HepG2 (cell line): ENCODE data around the gene LRRC73. TPM values are rescaled to one million over a fixed set of nuclear protein-coding genes. Genes with fewer than 3 reads are reported as not detected.
A peak's percentile ranks its signal among the peaks of the same experiment; 100 is the strongest.
"Not testable (repeated sequence)": the region's sequence is repeated elsewhere in the genome, so short reads cannot be mapped to it uniquely, and the experiment has no call there.

ENCODE experiments used
- ATAC-seq: fragments of 200-7000 bp; cut with Tn5 transposase; 3 replicates; pipeline ENCODE4 v1.9.1; 2020; ENCODE audit warnings: mild to moderate bottlenecking, moderate library complexity
- BruUV-seq: library from RNA; stranded (reverse); fragments of 400-500 nt; replicated peaks from 2 replicates; lab custom pipeline; 2021; lab: Mats Ljungman, UMichigan
- CTCF ChIA-PET: fragments of 300-600 bp; formaldehyde crosslinking; extraction: SDS; loops from one replicate; lab custom pipeline; 2021; ENCODE audit warnings: low total read pairs, inconsistent platforms, low intra/inter-chr PET ratio; lab: Yijun Ruan, JAX
- POLR2A ChIA-PET: fragments of 350-600 bp; sonication (Branson Sonifier 250); formaldehyde crosslinking; loops from one replicate; lab custom pipeline; 2020; ENCODE audit warnings: antibody characterized with exemption, inconsistent platforms; lab: Yijun Ruan, JAX
- DNase-seq: peaks from one replicate; pipeline ENCODE4 v3.0.0-alpha.2; 2015; ENCODE audit warnings: low spot score
- FAIRE-seq: peaks from 3 replicates; lab custom pipeline; 2011; peaks lifted over from hg19 to GRCh38; lab: Jason Lieb, UNC
- H2AFZ ChIP-seq: one replicate; pipeline ENCODE4 v1.6.1; 2011; ENCODE audit warnings: low read length, inconsistent platforms
- H3K27ac ChIP-seq: fragments of 300-600 bp; 3 replicates; pipeline ENCODE4 v1.8.0; 2011; ENCODE audit warnings: mixed run types, mild to moderate bottlenecking, mixed read lengths, low read length, inconsistent platforms; ENCODE audit not compliant: insufficient read depth; ENCODE audit errors: extremely low read length
- H3K27me3 ChIP-seq, 2 experiments: fragments of 200-600 bp in 1 of 2; 2 replicates in 1 of 2; 3 replicates in 1 of 2; pipeline versions ENCODE4 v1.6.0 to v1.8.0; 2011; ENCODE audit warnings: low read length in 2 of 2, mild to moderate bottlenecking in 2 of 2, moderate library complexity in 2 of 2, inconsistent platforms in 1 of 2; ENCODE audit not compliant: insufficient read depth in 2 of 2, control insufficient read depth in 1 of 2
- H3K36me3 ChIP-seq, 2 experiments: fragments of 200-600 bp in 1 of 2; replicated peaks in 1 of 2; 2 replicates in 1 of 2; 3 replicates in 1 of 2; pipeline versions ENCODE4 v1.5.1 to v1.8.0; 2011; ENCODE audit warnings: low read length in 2 of 2, inconsistent platforms in 1 of 2; ENCODE audit not compliant: insufficient read depth in 2 of 2, control insufficient read depth in 1 of 2
- H3K4me1 ChIP-seq: 2 replicates; pipeline ENCODE4 v1.5.1; 2012; ENCODE audit warnings: low read length, inconsistent platforms; ENCODE audit not compliant: insufficient read depth
- H3K4me2 ChIP-seq: 2 replicates; pipeline ENCODE4 v1.6.0; 2011; ENCODE audit warnings: low read depth, low read length, inconsistent platforms
- H3K4me3 ChIP-seq, 3 experiments: fragments of 200-600 bp in 1 of 3; sonication (generic), shearing (Covaris generic) in 1 of 3; replicated peaks in 1 of 3; 2 replicates each; pipeline ENCODE4 v1.5.1; 2011 to 2016; ENCODE audit warnings: low read length in 3 of 3, inconsistent platforms in 2 of 3, low read depth in 2 of 3, mild to moderate bottlenecking in 2 of 3, control low read depth in 1 of 3, mixed read lengths in 1 of 3; ENCODE audit not compliant: insufficient read depth in 1 of 3
- H3K79me2 ChIP-seq: one replicate; pipeline ENCODE4 v1.6.1; 2011; ENCODE audit warnings: low read length, inconsistent platforms; ENCODE audit not compliant: insufficient read depth
- H3K9ac ChIP-seq: 2 replicates; pipeline ENCODE4 v1.6.0; 2011; ENCODE audit warnings: mild to moderate bottlenecking, low read depth, low read length, inconsistent platforms; ENCODE audit not compliant: insufficient read depth
- H3K9me3 ChIP-seq: 2 replicates; pipeline ENCODE4 v1.5.1; 2012; ENCODE audit warnings: mild to moderate bottlenecking, low read length
- H4K20me1 ChIP-seq: 2 replicates; pipeline ENCODE4 v1.6.0; 2011; ENCODE audit warnings: inconsistent platforms, mild to moderate bottlenecking, low read length, moderate library complexity; ENCODE audit not compliant: insufficient read depth
- AGO2 ChIP-seq: fragments of 200-400 bp; formaldehyde crosslinking; optimal IDR thresholded peaks from 2 replicates; pipeline ENCODE3; 2017; ENCODE audit warnings: mild to moderate bottlenecking, low read depth, low read length, moderate library complexity
- XBP1 ChIP-seq: sonication (generic); formaldehyde crosslinking; IDR thresholded peaks from 2 replicates; pipeline ENCODE4 v1.5.0; 2020; ENCODE audit warnings: missing genetic modification reagents
- ZNF121 ChIP-seq: sonication (generic); formaldehyde crosslinking; IDR thresholded peaks from 2 replicates; pipeline ENCODE4 v1.5.0; 2020; ENCODE audit warnings: mild to moderate bottlenecking, missing genetic modification reagents
- ZNF614 ChIP-seq: IDR thresholded peaks from 2 replicates; pipeline ENCODE4 v1.6.1; 2018; ENCODE audit warnings: missing biosample characterization, missing genetic modification reagents, inconsistent platforms, borderline replicate concordance
- WGBS: methylation state at CpG from one replicate; pipeline ENCODE4 v1.1.6; 2017; ENCODE audit warnings: low lambda C conversion rate; 5-methylcytosine and 5-hydroxymethylcytosine counted together
- in situ Hi-C: cut with HindIII; loops from 2 replicates; pipeline ENCODE4 v1.10.0; 2017; ENCODE audit warnings: low pct_unique_long_range_greater_than_20kb; ENCODE audit not compliant: extremely low pct_ligation_motif_present
- intact Hi-C: fragments of 100-400 bp; cut with micrococcal nuclease; formaldehyde crosslinking; loops from one replicate; pipeline ENCODE4 v1.10.0; 2022; ENCODE audit not compliant: unreplicated experiment
- polyA plus RNA-seq, 8 experiments: library from polyadenylated mRNA; depleted of rRNA in 3 of 8; stranded (reverse) in 7 of 8; unstranded in 1 of 8; fragments of >200 nt; fragmentation: Illumina TruSeq in 4 of 8; extraction: Trizol in 4 of 8; gene quantifications; 2 replicates each; pipeline versions ENCODE4 v1.2.1 to v1.2.3, GENCODE V29; 2011 to 2016; ENCODE audit warnings: low read depth in 4 of 8, missing spikeins in 1 of 8, mixed read lengths in 1 of 8; ENCODE audit not compliant: insufficient read depth in 1 of 8
- total RNA-seq, 5 experiments: library from RNA; depleted of rRNA; stranded (reverse); fragments of >200 nt; fragmentation: Illumina TruSeq; extraction: Trizol; gene quantifications; 2 replicates each; pipeline ENCODE4 v1.2.3, GENCODE V29; 2016; ENCODE audit warnings: low read depth in 1 of 5

Gene LRRC73
- total and polyA plus RNA-seq, 2 of the 13 experiments (the other 11 are each of a cell fraction or from before 2014, with no cell fraction given): 0.11 to 0.12 TPM

DNA sequence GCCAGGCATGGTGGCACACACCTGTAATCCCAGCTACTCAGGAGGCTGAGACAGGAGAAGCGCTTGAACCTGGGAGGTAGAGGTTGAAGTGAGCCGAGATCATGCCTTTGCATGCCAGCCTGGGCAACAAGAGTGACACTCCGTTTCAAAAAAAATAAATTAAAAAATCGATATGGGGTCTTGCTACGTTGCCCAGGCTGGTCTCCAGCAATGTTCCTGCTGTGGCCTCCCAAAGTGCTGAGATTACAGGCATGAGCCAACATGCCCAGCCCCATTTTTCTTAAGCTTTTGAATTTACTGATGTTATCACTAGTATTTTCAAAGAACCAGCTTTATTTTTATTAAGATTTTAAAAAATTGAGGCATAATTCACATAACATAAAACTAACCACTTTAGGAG is 30.4 kb upstream of the LRRC73 start:
- POLR2A ChIA-PET: no interaction called here
- TF ChIP-seq ZNF121 (CRISPR knock-in tag) (peak; percentile 79), XBP1 (no peak), ZNF614 (no peak)
- CTCF ChIA-PET: no interaction called here
- Histone ChIP-seq H3K4me3 (no peak overlapping the region), H3K27me3 (no peaks in the 10 kb centered on the region), H3K9me3 (no peaks in the 10 kb centered on the region), H4K20me1 (no peaks in the 10 kb centered on the region), H2AFZ (no peak overlapping the region), H3K36me3 (peaks cover 12 to 67% of the 10 kb centered on the region in 2 experiments), H3K9ac (no peak overlapping the region), H3K4me1 (no peaks in the 10 kb centered on the region), H3K27ac (no peak overlapping the region), H3K79me2 (no peaks in the 10 kb centered on the region), H3K4me2 (no peak overlapping the region)
- WGBS: 94% methylated on average over 5 of the region's 5 CpGs
- in situ Hi-C loops (no loop called here), intact Hi-C loops (no loop called here)
- FAIRE-seq (no peak), ATAC-seq (no peak), DNase-seq (no peak)
- BruUV-seq: no TSS peak

DNA sequence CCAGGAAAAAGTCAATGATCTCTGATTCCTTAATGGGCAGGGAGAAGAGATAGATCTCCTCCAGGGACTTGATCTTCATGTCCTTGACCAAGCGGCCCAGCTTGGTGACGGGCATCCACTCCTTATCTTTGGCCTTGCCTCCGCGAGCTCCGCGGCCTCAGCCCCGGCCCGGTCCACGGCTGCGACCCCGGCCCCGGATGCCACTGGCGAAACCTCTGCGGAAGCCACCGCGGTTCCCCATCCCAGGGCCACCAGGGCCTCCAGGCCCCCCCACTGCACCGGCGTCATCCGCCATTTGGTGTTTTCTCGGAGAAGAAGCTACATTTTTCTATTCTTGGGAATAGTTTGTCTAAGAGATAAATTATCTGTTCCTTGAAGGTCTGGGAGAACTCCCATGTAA is 29.3 kb upstream of the LRRC73 start:
- CTCF ChIA-PET, H3K4me3 ChIP-seq, ATAC-seq, BruUV-seq, H3K4me1 ChIP-seq, POLR2A ChIA-PET, H3K4me2 ChIP-seq, H3K9me3 ChIP-seq, H4K20me1 ChIP-seq, intact Hi-C loops, FAIRE-seq, H3K27ac ChIP-seq, DNase-seq, H3K79me2 ChIP-seq, H3K27me3 ChIP-seq, in situ Hi-C loops, H3K9ac ChIP-seq, H2AFZ ChIP-seq: not testable (repeated sequence)
- WGBS: 98% methylated on average over 18 of the region's 20 CpGs
- H3K36me3 ChIP-seq: peaks cover 10 to 65% of the 10 kb centered on the region in 2 experiments
- peak; percentile 26 for TF ChIP-seq AGO2

DNA sequence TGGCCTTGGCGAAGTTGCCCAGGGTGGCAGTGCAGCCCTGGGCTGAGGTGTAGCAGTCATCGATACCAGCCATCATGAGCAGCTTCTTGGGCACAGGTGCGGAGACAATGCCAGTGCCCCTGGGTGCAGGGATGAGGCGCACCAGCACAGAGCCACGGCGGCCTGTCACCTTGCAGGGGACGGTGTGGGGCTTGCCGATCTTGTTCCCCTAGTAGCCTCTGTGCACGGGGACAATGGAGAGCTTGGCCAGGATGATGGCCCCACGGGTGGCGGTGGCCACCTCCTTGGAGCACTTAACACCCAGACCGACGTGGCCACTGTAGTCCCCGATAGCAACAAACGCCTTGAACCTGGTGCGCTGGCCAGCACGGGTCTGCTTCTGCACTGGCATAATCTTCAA is 28.8 kb upstream of the LRRC73 start:
- H3K9ac ChIP-seq, H3K79me2 ChIP-seq, H3K9me3 ChIP-seq, CTCF ChIA-PET, H3K27me3 ChIP-seq, H2AFZ ChIP-seq, DNase-seq, H3K4me3 ChIP-seq, H3K4me1 ChIP-seq, intact Hi-C loops, BruUV-seq, ATAC-seq, POLR2A ChIA-PET, H3K4me2 ChIP-seq, H4K20me1 ChIP-seq, FAIRE-seq, H3K27ac ChIP-seq, in situ Hi-C loops: not testable (repeated sequence)
- H3K36me3 ChIP-seq: peaks cover 12 to 66% of the 10 kb centered on the region in 2 experiments
- 98% methylated on average over 11 of the region's 17 CpGs for WGBS
